Peyer's patch (tissue), 4 donors: ENCODE results near the gene ANKRD30A.

Experiments
- CTCF ChIP-seq, 6 experiments: fragments of 450-650 bp in 4 of 6; fragments of 200-600 bp in 2 of 6; sonication (generic) in 1 of 6; IDR thresholded peaks; one replicate each; pipeline ENCODE4 v1.5.1; 2017 to 2019; ENCODE audit warnings: antibody characterized with exemption in 6 of 6, mild to moderate bottlenecking in 3 of 6, moderate library complexity in 1 of 6
- POLR2A ChIP-seq, 2 donors: fragments of 450-650 bp; IDR thresholded peaks; one replicate each; pipeline ENCODE4 v1.5.1; 2017; ENCODE audit warnings: antibody characterized with exemption in 2 of 2, mild to moderate bottlenecking in 2 of 2, moderate library complexity in 2 of 2

DNA sequence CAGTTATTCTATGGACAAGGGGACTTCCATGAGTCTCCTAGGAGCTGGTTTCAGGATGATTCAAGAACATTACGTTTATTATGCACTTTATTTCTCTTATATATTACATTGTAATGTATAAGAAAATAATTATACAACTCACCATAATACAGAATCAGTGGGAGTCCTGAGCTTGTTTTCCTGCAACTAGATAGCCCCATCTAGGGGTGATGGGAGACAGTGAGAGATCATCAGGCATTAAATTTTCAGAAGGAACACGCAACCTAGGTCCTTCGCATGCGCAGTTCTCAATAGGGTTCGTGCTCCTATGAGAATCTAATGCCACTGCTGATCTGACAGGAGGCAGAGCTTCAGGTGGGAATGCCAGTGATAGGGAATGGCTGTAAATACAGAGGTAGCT lies 137.9 kb downstream of the ANKRD30A start:
- TF ChIP-seq CTCF (IDR thresholded peaks at IDR 0.05) (no peak), POLR2A (IDR thresholded peaks at IDR 0.05) (no peak)
